H9 (cell line): ENCODE results near the gene NTN3. TPM values are rescaled to one million over a fixed set of nuclear protein-coding genes. Genes with fewer than 3 reads are reported as not detected.

Experiments
- DNase-seq: peaks from one replicate; pipeline ENCODE4 v3.0.0-alpha.2; 2017
- H2AFZ ChIP-seq: one replicate; pipeline ENCODE4 v1.6.1; 2013; ENCODE audit warnings: mild to moderate bottlenecking, low read length, control low read depth, moderate library complexity
- H2AK5ac ChIP-seq: 2 replicates; pipeline ENCODE4 v1.6.1; 2013; ENCODE audit warnings: low read length, control low read depth, mixed read lengths; ENCODE audit not compliant: insufficient read length
- H2BK120ac ChIP-seq: one replicate; pipeline ENCODE4 v1.6.1; 2013; ENCODE audit warnings: low read depth, mild to moderate bottlenecking, low read length, control low read depth, inconsistent platforms; ENCODE audit not compliant: poor library complexity, severe bottlenecking
- H2BK12ac ChIP-seq: 2 replicates; pipeline ENCODE4 v1.6.1; 2013; ENCODE audit warnings: low read length, control low read depth, mixed read lengths, low read depth; ENCODE audit not compliant: insufficient read length
- H2BK15ac ChIP-seq: 2 replicates; pipeline ENCODE4 v1.6.1; 2013; ENCODE audit warnings: low read depth, low read length, control low read depth
- H2BK20ac ChIP-seq: one replicate; pipeline ENCODE4 v1.6.1; 2013; ENCODE audit warnings: low read depth, mild to moderate bottlenecking, low read length, control low read depth, inconsistent platforms; ENCODE audit not compliant: poor library complexity, severe bottlenecking
- H2BK5ac ChIP-seq: 2 replicates; pipeline ENCODE4 v1.6.1; 2013; ENCODE audit warnings: low read length, control low read depth, mixed read lengths; ENCODE audit not compliant: insufficient read length
- H3K14ac ChIP-seq: 2 replicates; pipeline ENCODE4 v1.6.1; 2013; ENCODE audit warnings: low read length, control low read depth; ENCODE audit not compliant: insufficient read depth
- H3K18ac ChIP-seq: 2 replicates; pipeline ENCODE4 v1.6.1; 2013; ENCODE audit warnings: low read depth, mild to moderate bottlenecking, mixed read lengths, low read length, control low read depth; ENCODE audit not compliant: insufficient read length
- H3K23ac ChIP-seq: 2 replicates; pipeline ENCODE4 v1.6.1; 2013; ENCODE audit warnings: low read length, control low read depth, mixed read lengths, low read depth; ENCODE audit not compliant: insufficient read length
- H3K23me2 ChIP-seq: 2 replicates; pipeline ENCODE4 v1.6.1; 2013; ENCODE audit warnings: low read depth, mild to moderate bottlenecking, mixed read lengths, low read length, control low read depth; ENCODE audit not compliant: insufficient read length, poor library complexity, severe bottlenecking
- H3K27ac ChIP-seq: 2 replicates; pipeline ENCODE4 v1.5.1; 2013; ENCODE audit warnings: low read length, control low read depth, mixed read lengths, low read depth; ENCODE audit not compliant: insufficient read length
- H3K27me3 ChIP-seq: 2 replicates; pipeline ENCODE4 v1.6.1; 2013; ENCODE audit warnings: low read length, control low read depth, inconsistent platforms; ENCODE audit not compliant: insufficient read depth
- H3K4ac ChIP-seq: 2 replicates; pipeline ENCODE4 v1.6.1; 2013; ENCODE audit warnings: low read depth, mild to moderate bottlenecking, control low read depth, inconsistent platforms, low read length, moderate library complexity
- H3K4me1 ChIP-seq: 2 replicates; pipeline ENCODE4 v1.6.1; 2013; ENCODE audit warnings: low read length, control low read depth, inconsistent platforms; ENCODE audit not compliant: insufficient read depth
- H3K4me2 ChIP-seq: 2 replicates; pipeline ENCODE4 v1.6.1; 2013; ENCODE audit warnings: low read length, control low read depth, mixed read lengths; ENCODE audit not compliant: insufficient read length, insufficient read depth
- H3K56ac ChIP-seq: 2 replicates; pipeline ENCODE4 v1.6.1; 2013; ENCODE audit warnings: low read depth, mild to moderate bottlenecking, mixed read lengths, low read length, control low read depth; ENCODE audit not compliant: insufficient read length
- H3K79me1 ChIP-seq: 2 replicates; pipeline ENCODE4 v1.6.1; 2013; ENCODE audit warnings: low read depth, mild to moderate bottlenecking, moderate library complexity, low read length, control low read depth, inconsistent platforms; ENCODE audit not compliant: insufficient read depth, poor library complexity, severe bottlenecking
- H3K79me2 ChIP-seq: 2 replicates; pipeline ENCODE4 v1.6.1; 2013; ENCODE audit warnings: low read length, control low read depth, inconsistent platforms; ENCODE audit not compliant: insufficient read depth
- H3K9ac ChIP-seq: 2 replicates; pipeline ENCODE4 v1.6.1; 2013; ENCODE audit warnings: low read length, control low read depth, mixed read lengths; ENCODE audit not compliant: insufficient read length; ENCODE audit errors: extremely low read depth
- H3K9me3 ChIP-seq: one replicate; pipeline ENCODE4 v1.6.1; 2013; ENCODE audit warnings: low read depth, low read length, inconsistent platforms; ENCODE audit not compliant: control insufficient read depth
- H3T11ph ChIP-seq: one replicate; pipeline ENCODE4 v1.6.1; 2013; ENCODE audit warnings: mild to moderate bottlenecking, low read length, control low read depth, inconsistent platforms
- H4K20me1 ChIP-seq: one replicate; pipeline ENCODE4 v1.6.1; 2013; ENCODE audit not compliant: control insufficient read depth, insufficient read length, insufficient read depth
- H4K5ac ChIP-seq: 2 replicates; pipeline ENCODE4 v1.6.1; 2013; ENCODE audit warnings: low read depth, mild to moderate bottlenecking, mixed read lengths, low read length, control low read depth; ENCODE audit not compliant: insufficient read length
- H4K8ac ChIP-seq: replicated peaks from 2 replicates; pipeline ENCODE4 v1.6.1; 2013; ENCODE audit warnings: low read length, control low read depth, mixed read lengths, low read depth; ENCODE audit not compliant: insufficient read length
- H4K91ac ChIP-seq: 2 replicates; pipeline ENCODE4 v1.6.1; 2013; ENCODE audit warnings: low read depth, mild to moderate bottlenecking, moderate library complexity, mixed read lengths, low read length, control low read depth; ENCODE audit not compliant: insufficient read length
- H3K27ac Mint-ChIP-seq, 3 experiments: 2 replicates in 2 of 3; 3 replicates in 1 of 3; pipeline ENCODE4 v1.8.0; 2020 to 2021; ENCODE audit warnings: mixed read lengths in 3 of 3, mild to moderate bottlenecking in 1 of 3, moderate library complexity in 1 of 3
- H3K27me3 Mint-ChIP-seq: 2 replicates; pipeline ENCODE4 v1.8.0; 2021; ENCODE audit warnings: low read depth, mild to moderate bottlenecking, moderate library complexity, mixed read lengths
- H3K36me3 Mint-ChIP-seq, 3 experiments: 2 replicates in 2 of 3; 3 replicates in 1 of 3; pipeline ENCODE4 v1.8.0; 2020 to 2021; ENCODE audit warnings: low read depth in 3 of 3, mixed read lengths in 3 of 3; ENCODE audit not compliant: insufficient read depth in 1 of 3
- H3K4me1 Mint-ChIP-seq, 2 experiments: 2 replicates each; pipeline ENCODE4 v1.8.0; 2020; ENCODE audit warnings: mixed read lengths in 2 of 2
- H3K4me3 Mint-ChIP-seq, 2 experiments: 2 replicates in 1 of 2; 3 replicates in 1 of 2; pipeline ENCODE4 v1.8.0; 2020 to 2021; ENCODE audit warnings: mild to moderate bottlenecking in 2 of 2, mixed read lengths in 2 of 2, moderate library complexity in 1 of 2
- H3K9me3 Mint-ChIP-seq, 2 experiments: 2 replicates in 1 of 2; 3 replicates in 1 of 2; pipeline ENCODE4 v1.8.0; 2020; ENCODE audit warnings: mild to moderate bottlenecking in 2 of 2, mixed read lengths in 2 of 2, moderate library complexity in 1 of 2
- WGBS: extraction: QIAGEN DNeasy Blood & Tissue Kit; methylation state at CpG from one replicate; pipeline ENCODE4 v1.1.7; 2013; ENCODE audit warnings: missing lambda C conversion rate, low lambda C conversion rate, mixed read lengths; ENCODE audit not compliant: insufficient read length; ENCODE audit errors: extremely low coverage; 5-methylcytosine and 5-hydroxymethylcytosine counted together
- total RNA-seq: library from RNA; stranded (reverse); gene quantifications from 2 replicates; pipeline ENCODE4 v1.2.1, GENCODE V29; 2021
- TF ChIP-seq, protein P1 (sequence below): fragments of 200-600 bp; sonication (generic); conservative IDR thresholded peaks from 3 replicates; pipeline ENCODE4 v1.8.0; 2021; ENCODE audit warnings: antibody characterized with exemption, mild to moderate bottlenecking

The NTN3 gene
- total RNA-seq, 1 experiment from 2014 or later: 1.3 TPM

DNA sequence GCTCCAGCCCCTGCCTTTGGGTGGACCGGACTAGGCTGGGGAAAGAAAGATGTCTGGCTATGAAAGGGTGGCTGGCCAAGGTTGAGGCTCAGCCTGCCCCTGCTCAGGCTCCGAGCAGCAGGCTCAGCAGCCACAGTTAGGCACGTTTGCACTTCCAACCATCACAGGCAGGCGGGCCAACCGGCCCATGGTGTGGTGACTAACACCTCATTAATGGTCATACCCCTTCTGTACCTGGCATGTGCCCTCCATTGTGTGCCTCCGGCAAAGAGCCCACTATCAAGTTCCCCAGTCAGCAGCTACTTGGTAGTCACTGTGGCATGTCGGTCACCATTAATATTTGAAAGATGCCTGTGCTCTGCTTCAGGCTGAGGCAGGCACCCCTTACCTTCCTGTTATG is 10.6 kb downstream of the NTN3 start:
- Histone ChIP-seq H2BK20ac (no peak overlapping the region), H3K4ac (no peak overlapping the region), H3K27ac (no peak overlapping the region), H4K20me1 (peaks cover 4% of the 10 kb centered on the region), H2AK5ac (no peak overlapping the region), H3K79me1 (no peaks in the 10 kb centered on the region), H3K79me2 (no peaks in the 10 kb centered on the region; the same call in 1 of the 2 replicates), H4K5ac (no peak overlapping the region), H2BK120ac (no peak overlapping the region), H3K14ac (no peak overlapping the region), H2AFZ (no peak overlapping the region), H3K9ac (no peak overlapping the region), H3T11ph (no peak overlapping the region), H3K23ac (no peak overlapping the region), H4K91ac (no peak overlapping the region), H2BK12ac (no peak overlapping the region), H2BK5ac (no peak overlapping the region), H3K4me1 (no peaks in the 10 kb centered on the region), H3K27me3 (no peaks in the 10 kb centered on the region), H3K23me2 (no peaks in the 10 kb centered on the region), H3K4me2 (no peak overlapping the region), H2BK15ac (no peak overlapping the region), H3K9me3 (no peaks in the 10 kb centered on the region), H3K18ac (no peak overlapping the region), H4K8ac (no peak overlapping the region), H3K56ac (no peak overlapping the region)
- no peak for DNase-seq
- H3K4me3 Mint-ChIP-seq: no peak overlapping the region
- H3K27ac Mint-ChIP-seq: peak overlapping the region in 1 of 3 experiments; percentile 91; a peak in 1 of 7 replicates
- H3K27me3 Mint-ChIP-seq: peaks cover 7% of the 10 kb centered on the region
- TF ChIP-seq, protein P1, sequence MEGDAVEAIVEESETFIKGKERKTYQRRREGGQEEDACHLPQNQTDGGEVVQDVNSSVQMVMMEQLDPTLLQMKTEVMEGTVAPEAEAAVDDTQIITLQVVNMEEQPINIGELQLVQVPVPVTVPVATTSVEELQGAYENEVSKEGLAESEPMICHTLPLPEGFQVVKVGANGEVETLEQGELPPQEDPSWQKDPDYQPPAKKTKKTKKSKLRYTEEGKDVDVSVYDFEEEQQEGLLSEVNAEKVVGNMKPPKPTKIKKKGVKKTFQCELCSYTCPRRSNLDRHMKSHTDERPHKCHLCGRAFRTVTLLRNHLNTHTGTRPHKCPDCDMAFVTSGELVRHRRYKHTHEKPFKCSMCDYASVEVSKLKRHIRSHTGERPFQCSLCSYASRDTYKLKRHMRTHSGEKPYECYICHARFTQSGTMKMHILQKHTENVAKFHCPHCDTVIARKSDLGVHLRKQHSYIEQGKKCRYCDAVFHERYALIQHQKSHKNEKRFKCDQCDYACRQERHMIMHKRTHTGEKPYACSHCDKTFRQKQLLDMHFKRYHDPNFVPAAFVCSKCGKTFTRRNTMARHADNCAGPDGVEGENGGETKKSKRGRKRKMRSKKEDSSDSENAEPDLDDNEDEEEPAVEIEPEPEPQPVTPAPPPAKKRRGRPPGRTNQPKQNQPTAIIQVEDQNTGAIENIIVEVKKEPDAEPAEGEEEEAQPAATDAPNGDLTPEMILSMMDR: no peak
- no peaks in the 10 kb centered on the region; a peak in 1 of 7 replicates for H3K36me3 Mint-ChIP-seq
- WGBS: no CpG with 5 or more reads among the region's 7 CpGs
- H3K9me3 Mint-ChIP-seq: no peaks in the 10 kb centered on the region
- peaks cover 4 to 7% of the 10 kb centered on the region in 2 experiments; a peak in 2 of 4 replicates for H3K4me1 Mint-ChIP-seq
